GM18517 (cell line): ENCODE results near the gene RFESD.

Experiments
- ATAC-seq: cut with Tn5 transposase; IDR thresholded peaks from one replicate; pipeline ENCODE4 v1.9.1; 2021; ENCODE audit warnings: mild to moderate bottlenecking, moderate library complexity; ENCODE audit not compliant: unreplicated experiment

Gene RFESD

GRCh38 chr5:95660060-95660459 lies 13.5 kb downstream of the RFESD start:
- no peak for ATAC-seq

GRCh38 chr5:95662946-95663345 lies 16.4 kb downstream of the RFESD start:
- no peak for ATAC-seq

GRCh38 chr5:95664204-95664786 lies 17.7 kb downstream of the RFESD start:
- ATAC-seq, result no peak

GRCh38 chr5:95667061-95667618 lies 20.6 kb downstream of the RFESD start:
- no peak for ATAC-seq

GRCh38 chr5:95667678-95668077 lies 21.1 kb downstream of the RFESD start:
- ATAC-seq, result no peak

GRCh38 chr5:95668216-95668615 lies 21.6 kb downstream of the RFESD start:
- no peak for ATAC-seq

- ATAC-seq, result no peak
Measured at GRCh38 chr5:95668728-95669127, 22.2 kb downstream of the RFESD start.

- no peak for ATAC-seq
Measured at GRCh38 chr5:95669540-95669939, 23.0 kb downstream of the RFESD start.

GRCh38 chr5:95669985-95670384 lies 23.4 kb downstream of the RFESD start:
- no peak for ATAC-seq

- no peak for ATAC-seq
Measured at GRCh38 chr5:95670568-95670967, 24.0 kb downstream of the RFESD start.

- no peak for ATAC-seq
Measured at GRCh38 chr5:95671826-95672225, 25.2 kb downstream of the RFESD start.

GRCh38 chr5:95672641-95673040 lies 26.1 kb downstream of the RFESD start:
- ATAC-seq, result no peak

- ATAC-seq, result no peak
Measured at GRCh38 chr5:95673081-95673480, 26.5 kb downstream of the RFESD start.

- no peak for ATAC-seq
Measured at GRCh38 chr5:95682891-95683290, 36.3 kb downstream of the RFESD start, which contains the start of gene SPATA9. TSS of gene SPATA9 (minus strand) at chr5:95682991. CDS start at chr5:95682854, 137 bp downstream.

GRCh38 chr5:95684361-95684760 lies 37.8 kb downstream of the RFESD start:
- ATAC-seq, result no peak

GRCh38 chr5:95686651-95687050 lies 40.1 kb downstream of the RFESD start:
- no peak for ATAC-seq

GRCh38 chr5:95689680-95690079 lies 43.1 kb downstream of the RFESD start:
- ATAC-seq, result no peak

- ATAC-seq, result no peak
Measured at GRCh38 chr5:95690333-95690732, 43.8 kb downstream of the RFESD start.

GRCh38 chr5:95697781-95698681 lies 51.5 kb downstream of the RFESD start:
- ATAC-seq, result no peak

- ATAC-seq, result no peak
Measured at GRCh38 chr5:95699337-95699736, 52.8 kb downstream of the RFESD start.

GRCh38 chr5:95701074-95701473 lies 54.5 kb downstream of the RFESD start:
- no peak for ATAC-seq

GRCh38 chr5:95704150-95704549 lies 57.6 kb downstream of the RFESD start:
- ATAC-seq, result no peak
